ENCODE results near the gene COL5A1.
"Not testable (repeated sequence)": the region's sequence is repeated elsewhere in the genome, so short reads cannot be mapped to it uniquely, and the experiment has no call there.

COL5A1 gene

GRCh38 chr9:134678666-134679443 is 37.3 kb downstream of the COL5A1 start:
- no peak for DNase-seq (ENCODE audit: low read depth)

- no peak for DNase-seq (ENCODE audit: low read depth)
These were observed 38.2 kb downstream of the COL5A1 start for GRCh38 chr9:134679616-134680392.

GRCh38 chr9:134680393-134681060 is 38.9 kb downstream of the COL5A1 start:
- DNase-seq (ENCODE audit: low read depth) = no peak

- no peak for DNase-seq (ENCODE audit: low read depth)
These were observed 39.6 kb downstream of the COL5A1 start for GRCh38 chr9:134681061-134681661.

- DNase-seq (ENCODE audit: low read depth) = no peak
These were observed 40.4 kb downstream of the COL5A1 start for GRCh38 chr9:134682026-134682425.

GRCh38 chr9:134682651-134683364 is 41.2 kb downstream of the COL5A1 start:
- DNase-seq (ENCODE audit: low read depth) = no peak

- no peak for DNase-seq (ENCODE audit: low read depth)
These were observed 42.2 kb downstream of the COL5A1 start for GRCh38 chr9:134683714-134684374.

- DNase-seq (ENCODE audit: low read depth) = no peak
These were observed 42.7 kb downstream of the COL5A1 start for GRCh38 chr9:134684375-134684723.

- not testable (repeated sequence) for DNase-seq (ENCODE audit: low read depth)
These were observed 43.3 kb downstream of the COL5A1 start for GRCh38 chr9:134684941-134685340.

GRCh38 chr9:134685784-134686183 is 44.2 kb downstream of the COL5A1 start:
- no peak for DNase-seq (ENCODE audit: low read depth)

- no peak for DNase-seq (ENCODE audit: low read depth)
These were observed 45.3 kb downstream of the COL5A1 start for GRCh38 chr9:134686896-134687295.

GRCh38 chr9:134687556-134687955 is 46.0 kb downstream of the COL5A1 start:
- no peak for DNase-seq (ENCODE audit: low read depth)

GRCh38 chr9:134688231-134688630 is 46.6 kb downstream of the COL5A1 start:
- no peak for DNase-seq (ENCODE audit: low read depth)

- no peak for DNase-seq (ENCODE audit: low read depth)
These were observed 47.2 kb downstream of the COL5A1 start for GRCh38 chr9:134688661-134689320.

GRCh38 chr9:134689321-134690181 is 47.9 kb downstream of the COL5A1 start:
- DNase-seq (ENCODE audit: low read depth) = no peak

GRCh38 chr9:134690301-134690751 is 48.7 kb downstream of the COL5A1 start:
- DNase-seq (ENCODE audit: low read depth) = no peak

GRCh38 chr9:134690946-134691694 is 49.5 kb downstream of the COL5A1 start:
- no peak for DNase-seq (ENCODE audit: low read depth)

GRCh38 chr9:134691695-134692572 is 50.3 kb downstream of the COL5A1 start:
- no peak for DNase-seq (ENCODE audit: low read depth)
